Measurements from ENCODE around the gene ZNF664. TPM values are rescaled to one million over a fixed set of nuclear protein-coding genes. Genes with fewer than 3 reads are reported as not detected.

The ZNF664 gene
- total RNA-seq (10 to 100 TPM; 45.4 to 72.7 (median 57.6) TPM), polyA plus RNA-seq (10 to 100 TPM; 23.0 to 36.5 TPM)

DNA sequence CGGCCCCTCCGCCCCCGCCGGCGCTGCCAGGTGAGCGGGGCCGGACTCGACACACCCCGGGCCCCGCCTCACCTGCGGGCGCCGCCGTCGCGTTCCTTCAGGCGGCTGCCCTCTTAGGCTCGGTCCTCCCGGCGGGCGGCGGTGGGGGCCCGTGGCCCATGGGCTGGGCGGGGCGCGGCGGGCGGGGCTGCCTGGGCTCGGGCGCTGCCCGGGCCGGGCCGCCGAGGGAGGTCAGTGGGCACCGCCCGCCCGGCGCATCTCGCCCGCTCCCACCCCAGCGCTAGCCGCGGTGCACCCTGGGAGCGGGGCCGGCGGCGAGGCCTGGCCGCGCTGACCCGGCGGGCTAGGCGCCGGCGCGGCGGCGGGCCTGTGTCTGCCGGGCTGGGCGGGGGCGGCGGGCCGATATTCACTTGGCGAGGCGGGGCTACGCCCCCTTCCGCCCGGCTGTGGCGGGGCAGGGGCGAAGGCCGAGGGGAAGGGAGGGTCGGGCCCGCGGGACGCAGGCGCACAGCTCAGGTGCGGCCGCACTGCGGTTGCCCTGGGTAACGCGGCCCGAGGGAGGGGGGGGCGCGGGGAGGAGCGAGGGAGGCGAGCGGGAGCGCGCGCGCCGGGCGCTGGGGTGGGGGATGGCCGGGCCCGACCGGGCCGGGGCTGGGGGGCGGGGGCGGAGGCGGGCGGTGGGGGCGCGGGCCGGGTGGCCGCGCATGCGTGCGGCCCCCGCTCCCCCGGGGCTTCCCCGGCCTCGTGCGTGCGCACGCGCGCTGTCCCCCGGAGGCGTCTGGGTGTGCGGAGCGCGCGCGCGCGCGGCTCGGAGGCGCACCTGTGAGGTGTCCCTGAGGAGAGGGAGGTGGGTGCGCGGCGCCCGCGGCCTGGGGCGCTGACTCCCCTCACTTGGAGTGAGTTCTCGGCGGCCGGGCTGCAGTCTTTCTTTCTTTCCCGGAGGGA lies at the start of gene ZNF664, which contains the start of gene CCDC92:
Gene ZNF664, plus strand, starts transcription at position 759 of the 945 bp plus-strand sequence. CDS start 38,930 bp downstream, outside the sequence.
Gene CCDC92, minus strand, starts transcription at position 375 of the 945 bp plus-strand sequence. CDS start 28,526 bp downstream, outside the sequence.
- Histone ChIP-seq H3K27ac (peak within 1 kb of the TSS; percentile 76 to 92 (median 87)), H3K4me3 (peak within 1 kb of the TSS; percentile 75 to 98 (median 89)), H3K4me1 (peaks cover 6 to 24% (median 14%) of the 10 kb centered on the region in 3 donors), H3K36me3 (no peaks in the 10 kb centered on the region), H3K27me3 (no peaks in the 10 kb centered on the region), H3K9me3 (no peaks in the 10 kb centered on the region)
- FAIRE-seq (no peak), ATAC-seq (peak; percentile 84 to 92 (median 86)), DNase-seq (peak; percentile 94 to 99 (median 97))
- intact Hi-C loops (cut with DNase I) = no loop called here
- TF ChIP-seq, protein P1, sequence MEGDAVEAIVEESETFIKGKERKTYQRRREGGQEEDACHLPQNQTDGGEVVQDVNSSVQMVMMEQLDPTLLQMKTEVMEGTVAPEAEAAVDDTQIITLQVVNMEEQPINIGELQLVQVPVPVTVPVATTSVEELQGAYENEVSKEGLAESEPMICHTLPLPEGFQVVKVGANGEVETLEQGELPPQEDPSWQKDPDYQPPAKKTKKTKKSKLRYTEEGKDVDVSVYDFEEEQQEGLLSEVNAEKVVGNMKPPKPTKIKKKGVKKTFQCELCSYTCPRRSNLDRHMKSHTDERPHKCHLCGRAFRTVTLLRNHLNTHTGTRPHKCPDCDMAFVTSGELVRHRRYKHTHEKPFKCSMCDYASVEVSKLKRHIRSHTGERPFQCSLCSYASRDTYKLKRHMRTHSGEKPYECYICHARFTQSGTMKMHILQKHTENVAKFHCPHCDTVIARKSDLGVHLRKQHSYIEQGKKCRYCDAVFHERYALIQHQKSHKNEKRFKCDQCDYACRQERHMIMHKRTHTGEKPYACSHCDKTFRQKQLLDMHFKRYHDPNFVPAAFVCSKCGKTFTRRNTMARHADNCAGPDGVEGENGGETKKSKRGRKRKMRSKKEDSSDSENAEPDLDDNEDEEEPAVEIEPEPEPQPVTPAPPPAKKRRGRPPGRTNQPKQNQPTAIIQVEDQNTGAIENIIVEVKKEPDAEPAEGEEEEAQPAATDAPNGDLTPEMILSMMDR (IDR thresholded peaks at IDR 0.05) = no peak
- 0 to 1% methylated on average over 45 to 130 of the region's 138 CpGs for WGBS, 2 donors

GRCh38 chr12:123923927-123924326 lies 49.1 kb upstream of the ZNF664 start:
- 84 to 88% methylated on average over 7 of the region's 7 CpGs for WGBS, 2 donors
- Histone ChIP-seq H3K4me3 (no peak overlapping the region), H3K9me3 (no peaks in the 10 kb centered on the region), H3K27ac (no peak overlapping the region), H3K27me3 (no peaks in the 10 kb centered on the region), H3K36me3 (no peaks in the 10 kb centered on the region), H3K4me1 (no peaks in the 10 kb centered on the region)
- TF ChIP-seq, protein P1 (IDR thresholded peaks at IDR 0.05) = no peak
- ATAC-seq (no peak), DNase-seq (no peak), FAIRE-seq (no peak)
- intact Hi-C loops (cut with DNase I) = no loop called here

DNA sequence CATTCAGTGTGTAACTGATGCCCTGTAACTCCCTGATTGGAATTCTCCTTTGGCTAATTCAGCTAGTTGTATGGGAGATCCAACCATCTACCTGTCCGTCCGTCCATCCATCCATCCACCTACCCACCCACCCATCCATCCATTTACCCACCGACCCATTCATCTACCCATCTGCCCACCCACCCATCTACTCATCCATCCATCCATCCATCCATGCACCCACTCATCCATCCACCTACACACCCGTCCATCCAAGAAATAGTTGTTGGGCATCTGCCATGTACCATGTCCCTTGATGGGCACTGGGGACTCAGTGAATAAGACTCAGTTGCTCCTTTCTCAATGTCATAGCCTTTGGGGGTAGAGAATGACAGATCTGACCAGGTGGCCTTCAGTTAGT lies 48.5 kb upstream of the ZNF664 start:
- no peak for ATAC-seq
- no peak overlapping the region for H3K4me3 ChIP-seq
- no peaks in the 10 kb centered on the region for H3K27me3 ChIP-seq
- 82 to 91% methylated on average over 4 of the region's 4 CpGs for WGBS, 2 donors
- H3K9me3 ChIP-seq = no peaks in the 10 kb centered on the region
- no peaks in the 10 kb centered on the region for H3K4me1 ChIP-seq
- no peaks in the 10 kb centered on the region for H3K36me3 ChIP-seq
- no peak for FAIRE-seq
- no peak overlapping the region for H3K27ac ChIP-seq
- DNase-seq = no peak
- intact Hi-C loops (cut with DNase I) = no loop called here
- TF ChIP-seq, protein P1 (IDR thresholded peaks at IDR 0.05) = no peak

DNA sequence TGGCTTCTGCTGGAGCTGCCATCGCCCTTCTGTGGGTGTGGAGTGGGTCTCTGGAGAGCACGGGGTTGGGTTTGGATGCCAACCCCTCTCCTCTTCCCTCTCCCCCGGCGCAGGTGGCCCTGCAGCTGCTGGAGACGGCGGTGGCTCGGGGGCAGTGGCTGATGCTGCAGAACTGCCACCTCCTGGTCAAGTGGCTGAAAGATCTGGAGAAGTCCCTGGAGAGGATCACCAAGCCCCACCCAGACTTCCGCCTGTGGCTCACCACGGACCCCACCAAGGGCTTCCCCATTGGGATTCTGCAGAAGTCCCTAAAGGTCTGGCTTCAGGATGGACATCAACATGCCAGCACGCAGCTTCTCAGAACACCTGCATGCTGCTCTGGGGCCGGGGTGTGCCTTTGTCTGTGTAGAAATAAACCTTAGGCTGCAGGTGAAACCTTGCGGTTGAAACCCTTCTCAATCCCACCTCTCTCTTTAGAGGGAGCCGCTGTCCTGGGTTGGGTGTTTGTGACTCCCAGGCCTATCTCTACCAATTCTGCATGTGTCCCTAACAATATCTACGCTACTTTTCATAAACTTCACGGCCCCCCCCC lies 44.6 kb upstream of the ZNF664 start:
- FAIRE-seq (no peak), DNase-seq (no peak), ATAC-seq (no peak)
- H3K4me3 ChIP-seq = no peak overlapping the region
- no peak overlapping the region for H3K27ac ChIP-seq
- H3K36me3 ChIP-seq = no peaks in the 10 kb centered on the region
- no peaks in the 10 kb centered on the region for H3K4me1 ChIP-seq
- no peaks in the 10 kb centered on the region for H3K9me3 ChIP-seq
- TF ChIP-seq, protein P1 (IDR thresholded peaks at IDR 0.05) = no peak
- intact Hi-C loops (cut with DNase I) = no loop called here
- H3K27me3 ChIP-seq = no peaks in the 10 kb centered on the region
- 72 to 81% methylated on average over 15 of the region's 15 CpGs for WGBS, 2 donors

All from pancreas (tissue), 10 donors.